NT2/D1 (cell line): Measurements from ENCODE around the gene CREB3L2.

ENCODE experiments used
- SUZ12 ChIP-seq: IDR thresholded peaks from 2 replicates; pipeline ENCODE4 v1.6.1; 2011; ENCODE audit not compliant: insufficient read length, insufficient read depth; ENCODE audit errors: extremely low read depth
- ZNF274 ChIP-seq: IDR thresholded peaks from 2 replicates; pipeline ENCODE4 v1.6.1; 2011; ENCODE audit warnings: mild to moderate bottlenecking, low read depth, low read length

- TF ChIP-seq ZNF274 = no peak
- TF ChIP-seq SUZ12 = no peak
Measured at GRCh38 chr7:137992550-137993394, 9.1 kb downstream of the CREB3L2 start.
